Activated T-helper 1 cell treated with anti-CD3 and anti-CD28 coated beads, Interleukin-12 subunit alpha, Interleukin-12 subunit beta, Interleukin-2, Interleukin-4 antibody, amounts not matched to agents 30 ng/mL and 10 ng/mL and 1 ng/mL, durations not matched to agents 14 hours and 24 hours and 36 hours (primary cell): ENCODE data around the gene MTFR1L. TPM values are rescaled to one million over a fixed set of nuclear protein-coding genes. Genes with fewer than 3 reads are reported as not detected.

ENCODE experiments used
- DNase-seq: peaks from one replicate; pipeline ENCODE4 v3.0.0; 2021; ENCODE audit warnings: low spot score
- H3K27ac Mint-ChIP-seq: one replicate; pipeline ENCODE4 v1.8.0; 2021; ENCODE audit warnings: mild to moderate bottlenecking, mixed read lengths
- H3K27me3 Mint-ChIP-seq: one replicate; pipeline ENCODE4 v1.8.0; 2022; ENCODE audit warnings: mild to moderate bottlenecking, moderate library complexity, mixed read lengths; ENCODE audit not compliant: insufficient read depth
- H3K36me3 Mint-ChIP-seq: one replicate; pipeline ENCODE4 v1.8.0; 2021; ENCODE audit warnings: low read depth, mixed read lengths
- H3K4me1 Mint-ChIP-seq: one replicate; pipeline ENCODE4 v1.8.0; 2021; ENCODE audit warnings: low read depth, mixed read lengths
- H3K4me3 Mint-ChIP-seq: one replicate; pipeline ENCODE4 v1.8.0; 2021; ENCODE audit warnings: mild to moderate bottlenecking, moderate library complexity, mixed read lengths
- H3K9me3 Mint-ChIP-seq: one replicate; pipeline ENCODE4 v1.8.0; 2021; ENCODE audit warnings: mixed read lengths
- intact Hi-C: fragments of 100-400 bp; cut with micrococcal nuclease; formaldehyde crosslinking; loops from one replicate; pipeline ENCODE4 v1.15.1; 2024
- total RNA-seq: library from RNA; stranded (reverse); gene quantifications from 2 replicates; pipeline ENCODE4 v1.2.3, GENCODE V29; 2022

The MTFR1L gene
- total RNA-seq, 1 donor from 2014 or later, result 29.3 TPM

DNA sequence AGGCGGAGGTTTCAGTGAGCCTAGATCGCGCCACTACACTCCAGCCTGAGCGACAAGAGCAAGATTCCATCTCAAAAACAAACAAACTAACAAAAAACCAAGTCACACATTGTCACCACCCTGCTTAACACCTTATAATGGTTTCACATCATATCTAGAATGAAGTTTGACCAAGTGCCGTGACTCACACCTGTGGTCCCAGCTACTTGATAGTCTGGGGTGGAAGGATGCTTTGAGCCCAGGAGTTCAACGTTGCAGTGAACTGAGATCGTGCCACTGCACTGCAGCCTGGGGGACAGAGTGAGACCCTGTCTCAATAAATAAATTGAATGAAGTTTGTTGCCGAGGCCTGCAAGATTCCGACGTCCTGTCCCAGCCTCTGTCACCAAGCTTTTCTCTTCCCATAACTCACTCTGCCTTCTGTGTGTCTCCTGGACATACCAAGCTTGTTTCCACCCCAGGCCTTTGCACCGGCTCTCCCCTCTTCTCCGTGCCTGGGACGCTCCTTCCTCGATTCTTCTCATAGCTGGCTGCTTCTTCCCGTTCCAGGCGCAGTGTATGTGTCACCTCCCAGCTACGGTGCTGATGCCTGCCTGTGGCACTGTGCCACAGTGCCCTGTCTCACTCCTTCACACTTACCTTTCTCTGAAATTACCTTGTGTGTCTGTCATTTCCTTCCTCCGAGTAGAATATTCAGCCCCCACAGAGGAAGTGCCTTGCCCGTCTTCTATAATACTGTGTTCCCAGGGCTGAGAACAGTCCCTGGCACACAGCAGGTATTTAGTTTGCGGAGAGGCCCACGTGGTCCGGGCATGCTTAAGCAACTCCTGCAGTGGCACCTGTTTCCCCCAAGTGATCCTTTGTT, 23.6 kb upstream of the MTFR1L start:
- H3K27ac Mint-ChIP-seq, result no peak overlapping the region
- no peaks in the 10 kb centered on the region for H3K9me3 Mint-ChIP-seq
- H3K27me3 Mint-ChIP-seq, result peaks cover 35% of the 10 kb centered on the region
- DNase-seq, result no peak
- intact Hi-C loops, result loop anchor here (1.0 to 5.0 kb wide), 5 partner anchors 22 to 294 kb away; no protein-coding TSS in a partner anchor
- H3K36me3 Mint-ChIP-seq, result peaks cover 2% of the 10 kb centered on the region
- peaks cover 17% of the 10 kb centered on the region for H3K4me1 Mint-ChIP-seq
- H3K4me3 Mint-ChIP-seq, result no peak overlapping the region

DNA sequence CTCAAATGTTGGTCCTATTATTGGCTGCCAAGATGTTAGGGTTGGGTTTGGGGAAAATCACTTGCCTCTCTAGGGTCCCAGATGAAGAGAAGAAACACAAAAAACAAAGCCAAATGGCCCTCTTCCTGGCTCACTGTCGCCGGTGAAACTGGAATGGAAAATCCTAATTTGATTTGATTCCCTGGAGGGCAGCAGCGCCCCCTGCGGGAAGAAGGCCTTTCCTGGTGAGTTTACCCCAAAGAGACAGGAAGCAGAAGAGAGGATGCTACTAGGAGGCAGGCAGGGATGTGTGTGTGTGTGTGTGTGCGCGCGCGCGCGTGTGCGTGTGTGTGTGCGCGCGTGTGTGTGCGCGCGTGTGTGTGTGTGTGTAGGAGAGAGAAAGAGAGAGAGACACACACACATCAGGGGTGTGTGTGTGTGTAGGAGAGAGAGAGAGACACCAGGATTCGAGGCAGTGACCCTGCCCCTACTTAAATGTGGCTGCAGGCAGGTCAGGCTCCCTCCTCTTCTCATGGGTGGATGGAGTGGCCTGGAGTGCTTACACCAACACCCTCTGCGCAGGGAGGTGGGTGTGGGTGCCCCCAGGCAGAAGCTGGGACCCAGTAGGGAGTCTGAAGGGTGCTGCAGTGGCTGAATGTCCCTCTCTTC, 22.8 kb upstream of the MTFR1L start:
- no peaks in the 10 kb centered on the region for H3K9me3 Mint-ChIP-seq
- peaks cover 31% of the 10 kb centered on the region for H3K27me3 Mint-ChIP-seq
- peak overlapping the region; percentile 0 for H3K4me3 Mint-ChIP-seq
- H3K36me3 Mint-ChIP-seq, result peaks cover 2% of the 10 kb centered on the region
- intact Hi-C loops, result loop anchor here (1.0 to 5.0 kb wide), 5 partner anchors 23 to 295 kb away; no protein-coding TSS in a partner anchor
- H3K4me1 Mint-ChIP-seq, result peaks cover 17% of the 10 kb centered on the region
- DNase-seq, result peak; percentile 65
- peak overlapping the region; percentile 9 for H3K27ac Mint-ChIP-seq

- intact Hi-C loops, result loop anchor here (5.0 kb wide), 3 partner anchors 121 to 296 kb away; no protein-coding TSS in a partner anchor
- H3K27me3 Mint-ChIP-seq, result peaks cover 34% of the 10 kb centered on the region
- H3K4me3 Mint-ChIP-seq, result no peak overlapping the region
- no peaks in the 10 kb centered on the region for H3K9me3 Mint-ChIP-seq
- peaks cover 4% of the 10 kb centered on the region for H3K36me3 Mint-ChIP-seq
- no peak overlapping the region for H3K27ac Mint-ChIP-seq
- DNase-seq, result no peak
- H3K4me1 Mint-ChIP-seq, result peaks cover 26% of the 10 kb centered on the region
Measured at GRCh38 chr1:25797939-25798338, 21.8 kb upstream of the MTFR1L start.

GRCh38 chr1:25798666-25799351, 20.9 kb upstream of the MTFR1L start:
- H3K27ac Mint-ChIP-seq, result no peak overlapping the region
- H3K36me3 Mint-ChIP-seq, result peaks cover 4% of the 10 kb centered on the region
- peaks cover 31% of the 10 kb centered on the region for H3K27me3 Mint-ChIP-seq
- intact Hi-C loops, result loop anchor here (5.0 kb wide), 3 partner anchors 122 to 297 kb away; no protein-coding TSS in a partner anchor
- H3K9me3 Mint-ChIP-seq, result no peaks in the 10 kb centered on the region
- no peak for DNase-seq
- peak overlapping the region; percentile 42 for H3K4me3 Mint-ChIP-seq
- peaks cover 27% of the 10 kb centered on the region for H3K4me1 Mint-ChIP-seq

GRCh38 chr1:25799352-25799934, 20.3 kb upstream of the MTFR1L start:
- Mint-ChIP-seq H3K27me3 (peaks cover 35% of the 10 kb centered on the region), H3K4me1 (peaks cover 27% of the 10 kb centered on the region), H3K27ac (no peak overlapping the region), H3K36me3 (peaks cover 4% of the 10 kb centered on the region), H3K9me3 (no peaks in the 10 kb centered on the region), H3K4me3 (peak overlapping the region; percentile 42)
- DNase-seq, result no peak
- intact Hi-C loops, result loop anchor here (5.0 kb wide), 3 partner anchors 122 to 297 kb away; no protein-coding TSS in a partner anchor

DNA sequence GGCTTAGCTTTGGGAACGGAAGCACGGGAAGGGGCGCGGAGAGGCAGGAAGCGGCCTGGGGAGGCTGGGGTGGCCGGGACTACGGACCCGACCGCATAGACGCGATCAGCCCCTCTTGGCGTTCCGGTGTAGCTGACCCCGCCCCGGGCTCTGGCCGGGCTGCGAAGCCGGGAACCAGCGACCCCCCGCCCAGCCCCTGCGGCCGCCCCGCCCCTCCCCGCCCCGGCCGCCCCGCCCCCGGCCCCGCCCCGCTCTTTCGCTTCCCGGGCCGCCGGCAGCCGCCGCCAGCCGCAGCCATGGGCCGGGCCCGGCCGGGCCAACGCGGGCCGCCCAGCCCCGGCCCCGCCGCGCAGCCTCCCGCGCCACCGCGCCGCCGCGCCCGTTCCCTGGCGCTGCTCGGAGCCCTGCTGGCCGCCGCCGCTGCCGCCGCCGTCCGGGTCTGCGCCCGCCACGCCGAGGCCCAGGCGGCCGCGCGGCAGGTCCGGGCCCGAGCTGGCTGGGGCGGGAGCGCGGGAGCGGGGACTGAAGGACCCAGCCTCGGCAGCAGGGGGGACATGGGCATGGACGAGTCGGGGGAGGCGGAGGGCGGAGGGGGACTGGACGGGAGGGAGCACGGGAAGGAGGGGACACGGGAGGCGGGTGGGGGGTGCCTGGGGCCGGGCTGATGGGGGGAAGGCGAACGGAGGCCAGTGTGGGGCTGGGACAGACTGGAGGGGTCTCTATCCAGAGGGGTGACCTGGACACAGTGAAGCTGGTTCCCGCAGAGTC, 19.6 kb upstream of the MTFR1L start, which contains the start of gene SELENON:
Gene SELENON (plus strand): TSS at position 259 of the 768 bp plus-strand sequence. CDS start 38 bp downstream, at position 297.
- peak; percentile 17 for DNase-seq
- intact Hi-C loops, result loop anchor here (5.0 kb wide), 3 partner anchors 123 to 298 kb away; no protein-coding TSS in a partner anchor
- H3K4me1 Mint-ChIP-seq, result peaks cover 27% of the 10 kb centered on the region
- no peaks in the 10 kb centered on the region for H3K9me3 Mint-ChIP-seq
- H3K36me3 Mint-ChIP-seq, result peaks cover 4% of the 10 kb centered on the region
- H3K27ac Mint-ChIP-seq, result no peak within 1 kb of the TSS
- H3K27me3 Mint-ChIP-seq, result peaks cover 30% of the 10 kb centered on the region
- peak within 1 kb of the TSS; percentile 72 for H3K4me3 Mint-ChIP-seq

GRCh38 chr1:25800703-25801377, 18.9 kb upstream of the MTFR1L start:
- peak overlapping the region; percentile 72 for H3K4me3 Mint-ChIP-seq
- peaks cover 27% of the 10 kb centered on the region for H3K4me1 Mint-ChIP-seq
- no peak for DNase-seq
- H3K9me3 Mint-ChIP-seq, result no peaks in the 10 kb centered on the region
- H3K36me3 Mint-ChIP-seq, result peaks cover 4% of the 10 kb centered on the region
- peaks cover 31% of the 10 kb centered on the region for H3K27me3 Mint-ChIP-seq
- intact Hi-C loops, result no loop called here
- H3K27ac Mint-ChIP-seq, result no peak overlapping the region

DNA sequence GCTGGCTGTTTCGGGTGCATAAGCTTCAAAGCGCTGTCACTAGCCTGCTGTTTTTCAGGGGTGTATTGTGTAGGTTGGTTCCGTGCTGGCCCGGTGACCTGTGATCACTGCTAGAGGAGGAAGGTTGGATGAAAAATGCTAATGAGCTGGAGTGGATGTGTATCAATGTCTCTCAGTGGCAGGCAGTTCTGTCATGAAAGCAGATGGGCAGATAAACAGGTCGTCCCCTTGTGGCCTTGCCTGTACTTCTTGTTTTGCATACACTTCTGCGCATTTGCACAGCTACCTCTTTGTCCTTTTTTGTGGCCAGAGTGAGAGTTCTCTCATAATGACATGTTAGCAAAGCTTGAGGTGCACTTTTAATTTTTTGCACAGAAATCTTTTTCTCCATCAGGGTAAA, 16.8 kb upstream of the MTFR1L start:
- Mint-ChIP-seq H3K9me3 (no peaks in the 10 kb centered on the region), H3K4me3 (peak overlapping the region; percentile 19), H3K4me1 (peaks cover 11% of the 10 kb centered on the region), H3K27ac (no peak overlapping the region), H3K36me3 (peaks cover 3% of the 10 kb centered on the region), H3K27me3 (peaks cover 29% of the 10 kb centered on the region)
- intact Hi-C loops, result no loop called here
- DNase-seq, result no peak

DNA sequence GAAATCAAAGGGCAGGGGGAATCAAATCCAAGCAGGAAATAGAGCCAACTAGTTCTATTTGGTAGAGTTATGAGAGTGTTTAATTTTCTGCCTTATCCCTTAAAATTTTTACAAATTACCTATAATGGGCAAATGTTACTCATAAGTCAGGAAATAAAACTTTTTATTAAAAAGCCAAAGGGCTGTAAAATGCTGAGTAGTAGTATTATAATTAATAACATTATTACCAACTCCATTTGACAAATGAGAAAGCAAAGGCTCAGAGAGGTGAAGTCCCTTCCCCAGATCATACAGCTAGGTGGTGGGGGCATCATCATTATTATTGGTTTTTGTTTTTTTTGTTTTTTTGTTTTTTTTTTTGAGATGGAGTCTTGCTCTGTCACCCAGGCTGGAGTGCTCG, 16.4 kb upstream of the MTFR1L start:
- Mint-ChIP-seq H3K4me1 (peaks cover 11% of the 10 kb centered on the region), H3K27ac (no peak overlapping the region), H3K36me3 (peaks cover 3% of the 10 kb centered on the region), H3K9me3 (no peaks in the 10 kb centered on the region), H3K4me3 (no peak overlapping the region), H3K27me3 (peaks cover 29% of the 10 kb centered on the region)
- no peak for DNase-seq
- intact Hi-C loops, result no loop called here

DNA sequence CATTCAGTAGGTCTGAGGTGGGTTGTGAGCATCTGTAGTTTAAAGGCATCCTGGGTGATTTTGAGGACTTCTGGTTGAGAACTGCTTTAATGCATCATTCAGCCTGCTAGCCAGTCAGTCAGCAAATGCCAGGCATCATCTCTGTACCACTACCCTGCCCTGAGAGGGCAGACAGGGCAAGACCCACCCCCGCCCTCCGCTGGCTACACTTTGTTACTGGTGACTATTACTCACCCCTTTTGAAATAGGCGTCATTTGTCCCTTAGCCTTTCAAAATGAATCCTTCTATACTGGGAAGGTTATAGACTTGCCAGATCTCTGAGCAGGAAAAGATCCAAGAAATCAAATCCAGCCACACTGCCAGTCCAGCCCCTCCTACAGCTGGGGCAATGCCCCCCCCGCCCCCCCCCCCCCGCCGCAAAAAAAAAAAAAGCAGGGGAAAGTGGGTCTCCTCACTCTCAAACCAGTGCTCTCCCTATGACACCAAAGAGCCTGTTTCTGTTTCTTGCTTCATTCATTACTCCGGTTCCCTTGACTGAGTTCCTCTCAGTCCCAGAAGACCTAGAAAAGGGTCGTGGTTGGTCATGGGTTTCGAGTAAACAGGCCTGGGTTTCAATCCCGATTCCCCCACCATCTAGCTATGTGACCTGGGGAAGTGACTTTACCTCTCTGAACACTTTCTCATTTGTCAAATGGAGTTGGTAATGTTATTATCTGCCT, 15.3 kb upstream of the MTFR1L start:
- no peaks in the 10 kb centered on the region for H3K9me3 Mint-ChIP-seq
- intact Hi-C loops, result no loop called here
- DNase-seq, result no peak
- H3K27me3 Mint-ChIP-seq, result peaks cover 29% of the 10 kb centered on the region
- H3K4me3 Mint-ChIP-seq, result no peak overlapping the region
- no peak overlapping the region for H3K27ac Mint-ChIP-seq
- H3K4me1 Mint-ChIP-seq, result peaks cover 11% of the 10 kb centered on the region
- peaks cover 3% of the 10 kb centered on the region for H3K36me3 Mint-ChIP-seq
